AG09319 (cell line): ENCODE measurements around the gene MYH2.

Source experiments
- DNase-seq: peaks from one replicate; pipeline ENCODE4 v3.0.0-alpha.2; 2010; ENCODE audit warnings: low read depth; ENCODE audit errors: extremely low read depth
- CTCF ChIP-seq: IDR thresholded peaks from 2 replicates; pipeline ENCODE4 v1.5.1; 2011; ENCODE audit warnings: low read depth, mild to moderate bottlenecking, inconsistent platforms, low read length, moderate library complexity

MYH2 gene

GRCh38 chr17:10474536-10474935 lies 74.9 kb downstream of the MYH2 start:
- TF ChIP-seq CTCF = no peak
- DNase-seq = no peak

GRCh38 chr17:10471858-10472257 lies 77.6 kb downstream of the MYH2 start:
- DNase-seq = no peak

More at GRCh38 chr17:10471858-10472257, 77.6 kb downstream of the MYH2 start:
- no peak for TF ChIP-seq CTCF
